H1 (cell line): Measurements from ENCODE around the gene MAP2K7. TPM values are rescaled to one million over a fixed set of nuclear protein-coding genes. Genes with fewer than 3 reads are reported as not detected.

Experiments used
- CTCF ChIA-PET: fragments of 300-600 bp; sonication (Branson Sonifier 250); formaldehyde crosslinking; loops from one replicate; lab custom pipeline; 2021; ENCODE audit not compliant: partially characterized antibody; lab: Charles Lee
- POLR2A ChIA-PET: fragments of 300-600 bp; sonication (Branson Sonifier 250); formaldehyde crosslinking; loops from one replicate; lab custom pipeline; 2021; ENCODE audit warnings: inconsistent platforms; ENCODE audit not compliant: partially characterized antibody; lab: Charles Lee
- DNase-seq, 2 experiments: peaks; one replicate each; pipeline versions ENCODE4 v3.0.0 to v3.0.0-alpha.2; 2010 to 2022; ENCODE audit warnings: low spot score in 2 of 2, low read depth in 1 of 2, mixed read lengths in 1 of 2
- FAIRE-seq: peaks from 2 replicates; lab custom pipeline; 2011; peaks lifted over from hg19 to GRCh38; lab: Jason Lieb, UNC
- H2AFZ ChIP-seq: 2 replicates; pipeline ENCODE4 v1.8.1; 2012; ENCODE audit warnings: low read length, inconsistent platforms
- H2AK5ac ChIP-seq: 2 replicates; pipeline ENCODE4 v1.6.1; 2013; ENCODE audit warnings: low read depth, low read length
- H2BK120ac ChIP-seq: replicated peaks from 2 replicates; pipeline ENCODE3; 2013; ENCODE audit warnings: low read depth, low read length, inconsistent platforms
- H2BK12ac ChIP-seq: 2 replicates; pipeline ENCODE4 v1.6.1; 2013; ENCODE audit warnings: low read depth, low read length
- H2BK15ac ChIP-seq: 2 replicates; pipeline ENCODE4 v1.6.1; 2013; ENCODE audit warnings: low read length
- H2BK20ac ChIP-seq: 2 replicates; pipeline ENCODE4 v1.6.1; 2013; ENCODE audit warnings: low read length
- H2BK5ac ChIP-seq: 2 replicates; pipeline ENCODE4 v1.6.1; 2013; ENCODE audit warnings: low read depth, low read length
- H3K14ac ChIP-seq: 2 replicates; pipeline ENCODE4 v1.6.1; 2013; ENCODE audit warnings: inconsistent platforms; ENCODE audit not compliant: insufficient read length
- H3K18ac ChIP-seq: 2 replicates; pipeline ENCODE4 v1.6.1; 2013; ENCODE audit warnings: low read length; ENCODE audit errors: extremely low read depth
- H3K23ac ChIP-seq: 2 replicates; pipeline ENCODE4 v1.6.1; 2013; ENCODE audit warnings: inconsistent platforms; ENCODE audit not compliant: insufficient read length
- H3K23me2 ChIP-seq: 2 replicates; pipeline ENCODE4 v1.6.1; 2013; ENCODE audit warnings: low read depth, low read length
- H3K27ac ChIP-seq: 2 replicates; pipeline ENCODE4 v1.6.1; 2011; ENCODE audit warnings: low read depth, low read length, inconsistent platforms
- H3K27me3 ChIP-seq, 4 experiments: replicated peaks in 1 of 4; 1 replicate in 1 of 4; 2 replicates in 3 of 4; pipeline versions ENCODE4 v1.6.1 to v1.8.1; 2011 to 2013; ENCODE audit warnings: low read length in 3 of 4, mild to moderate bottlenecking in 3 of 4, inconsistent platforms in 2 of 4, mixed read lengths in 2 of 4, moderate library complexity in 1 of 4; ENCODE audit not compliant: control insufficient read depth in 3 of 4, insufficient read depth in 3 of 4; ENCODE audit errors: extremely low read depth in 1 of 4
- H3K36me3 ChIP-seq, 4 experiments: 2 replicates each; pipeline versions ENCODE4 v1.6.1 to v1.8.1; 2011 to 2013; ENCODE audit warnings: mild to moderate bottlenecking in 4 of 4, low read length in 3 of 4, moderate library complexity in 2 of 4, control low read depth in 1 of 4, inconsistent platforms in 1 of 4; ENCODE audit not compliant: insufficient read depth in 4 of 4, control insufficient read depth in 2 of 4
- H3K4ac ChIP-seq: replicated peaks from 2 replicates; pipeline ENCODE3; 2013; ENCODE audit warnings: low read length, low read depth, mixed read lengths, inconsistent platforms; ENCODE audit not compliant: insufficient read length
- H3K4me1 ChIP-seq, 4 experiments: replicated peaks in 1 of 4; 1 replicate in 1 of 4; 2 replicates in 3 of 4; pipeline versions ENCODE4 v1.6.1 to v1.8.1; 2011 to 2013; ENCODE audit warnings: low read length in 3 of 4, inconsistent platforms in 2 of 4, mixed read lengths in 1 of 4; ENCODE audit not compliant: insufficient read depth in 4 of 4, control insufficient read depth in 3 of 4
- H3K4me2 ChIP-seq, 2 experiments: 2 replicates each; pipeline versions ENCODE4 v1.6.1 to v1.8.1; 2011 to 2013; ENCODE audit warnings: low read depth in 2 of 2, low read length in 2 of 2, control low read depth in 1 of 2, inconsistent platforms in 1 of 2, mild to moderate bottlenecking in 1 of 2; ENCODE audit not compliant: insufficient read depth in 1 of 2
- H3K4me3 ChIP-seq, 4 experiments: fragments of 200-600, 300-600 bp in 1 of 4; sonication (generic), shearing (Covaris generic), sonication (Bioruptor Twin) in 1 of 4; 2 replicates each; pipeline versions ENCODE4 v1.5.1 to v1.8.1; 2011 to 2016; ENCODE audit warnings: low read length in 4 of 4, low read depth in 3 of 4, control low read depth in 2 of 4, inconsistent platforms in 2 of 4, mild to moderate bottlenecking in 2 of 4, mixed read lengths in 1 of 4, moderate library complexity in 1 of 4; ENCODE audit not compliant: insufficient read depth in 2 of 4; ENCODE audit errors: extremely low read depth in 1 of 4
- H3K56ac ChIP-seq: replicated peaks from 2 replicates; pipeline ENCODE3; 2013; ENCODE audit warnings: low read depth, mild to moderate bottlenecking, mixed read lengths, low read length, inconsistent platforms; ENCODE audit not compliant: insufficient read length
- H3K79me1 ChIP-seq: 2 replicates; pipeline ENCODE4 v1.6.1; 2013; ENCODE audit warnings: low read depth, low read length, control low read depth
- H3K79me2 ChIP-seq, 2 experiments: 2 replicates each; pipeline versions ENCODE4 v1.6.1 to v1.8.1; 2012 to 2013; ENCODE audit warnings: low read length in 2 of 2, mild to moderate bottlenecking in 2 of 2, inconsistent platforms in 1 of 2; ENCODE audit not compliant: insufficient read depth in 2 of 2, control insufficient read depth in 1 of 2
- H3K9ac ChIP-seq, 4 experiments: replicated peaks in 1 of 4; 1 replicate in 1 of 4; 2 replicates in 3 of 4; pipeline versions ENCODE4 v1.6.1 to v1.8.1; 2011 to 2013; ENCODE audit warnings: low read depth in 3 of 4, low read length in 3 of 4, control low read depth in 2 of 4, mild to moderate bottlenecking in 2 of 4, moderate library complexity in 2 of 4, inconsistent platforms in 1 of 4; ENCODE audit errors: extremely low read depth in 1 of 4
- H3K9me3 ChIP-seq, 2 experiments: 2 replicates each; pipeline versions ENCODE4 v1.6.1 to v1.8.1; 2012 to 2013; ENCODE audit warnings: mild to moderate bottlenecking in 2 of 2, moderate library complexity in 2 of 2, control low read depth in 1 of 2, inconsistent platforms in 1 of 2, low read depth in 1 of 2, low read length in 1 of 2, mixed read lengths in 1 of 2; ENCODE audit not compliant: insufficient read depth in 2 of 2
- H4K20me1 ChIP-seq, 2 experiments: replicated peaks in 1 of 2; 2 replicates each; pipeline versions ENCODE3 to v1.8.1; 2011 to 2013; ENCODE audit warnings: inconsistent platforms in 2 of 2, low read length in 2 of 2, mild to moderate bottlenecking in 1 of 2; ENCODE audit not compliant: insufficient read depth in 2 of 2, control insufficient read depth in 1 of 2
- H4K5ac ChIP-seq: 2 replicates; pipeline ENCODE4 v1.6.1; 2013; ENCODE audit warnings: low read length, low read depth, mixed read lengths, inconsistent platforms; ENCODE audit not compliant: insufficient read length
- H4K8ac ChIP-seq: 2 replicates; pipeline ENCODE4 v1.8.0; 2013; ENCODE audit warnings: mild to moderate bottlenecking, moderate library complexity, low read length, inconsistent platforms; ENCODE audit not compliant: insufficient read depth; ENCODE audit errors: extremely low read depth
- H4K91ac ChIP-seq: replicated peaks from 2 replicates; pipeline ENCODE3; 2013; ENCODE audit warnings: low read length, mixed read lengths, inconsistent platforms; ENCODE audit not compliant: insufficient read length
- GABPA ChIP-seq: IDR thresholded peaks from 2 replicates; pipeline ENCODE4 v1.6.1; 2011; ENCODE audit warnings: mild to moderate bottlenecking, low read length, moderate library complexity, borderline replicate concordance; ENCODE audit not compliant: insufficient read depth
- HDAC6 ChIP-seq: IDR thresholded peaks from one replicate; pipeline ENCODE4 v1.7.1; 2012; ENCODE audit warnings: low read depth, mild to moderate bottlenecking, inconsistent platforms, low read length, moderate library complexity
- JUN ChIP-seq: IDR thresholded peaks from 2 replicates; pipeline ENCODE4 v1.6.1; 2011; ENCODE audit warnings: low read depth, mild to moderate bottlenecking, improper control_type of control experiment, low read length
- MAFK ChIP-seq: IDR thresholded peaks from 2 replicates; pipeline ENCODE4 v1.6.1; 2012; ENCODE audit warnings: low read depth, mild to moderate bottlenecking, improper control_type of control experiment, low read length
- NANOG ChIP-seq: IDR thresholded peaks from 2 replicates; pipeline ENCODE4 v1.6.1; 2011; ENCODE audit warnings: low read length, low read depth, mild to moderate bottlenecking, inconsistent platforms; ENCODE audit not compliant: insufficient read depth, poor library complexity, severe bottlenecking
- SIX5 ChIP-seq: IDR thresholded peaks from 2 replicates; pipeline ENCODE4 v1.6.1; 2011; ENCODE audit warnings: mild to moderate bottlenecking, low read depth, low read length
- SP2 ChIP-seq: IDR thresholded peaks from 2 replicates; pipeline ENCODE4 v1.6.1; 2012; ENCODE audit warnings: mild to moderate bottlenecking, low read length, inconsistent platforms
- SP4 ChIP-seq: IDR thresholded peaks from 2 replicates; pipeline ENCODE4 v1.6.1; 2012; ENCODE audit warnings: low read length, inconsistent platforms
- TAF1 ChIP-seq: IDR thresholded peaks from 2 replicates; pipeline ENCODE4 v1.6.1; 2011; ENCODE audit warnings: mild to moderate bottlenecking, low read depth, low read length
- TCF12 ChIP-seq: IDR thresholded peaks from 2 replicates; pipeline ENCODE4 v1.6.1; 2011; ENCODE audit warnings: low read depth, mild to moderate bottlenecking, low read length
- WGBS, 2 experiments: shearing (Covaris generic) in 1 of 2; methylation state at CpG; one replicate each; pipeline versions ENCODE4 v1.1.6 to v1.1.7; 2013 to 2015; ENCODE audit warnings: low lambda C conversion rate in 2 of 2, mixed read lengths in 2 of 2, inconsistent platforms in 1 of 2, low coverage in 1 of 2, missing lambda C conversion rate in 1 of 2; ENCODE audit not compliant: insufficient replicate concordance in 2 of 2, insufficient coverage in 1 of 2, insufficient read length in 1 of 2; ENCODE audit errors: extremely low coverage in 1 of 2, missing lambda C conversion rate in 1 of 2; 5-methylcytosine and 5-hydroxymethylcytosine counted together
- polyA plus RNA-seq, 7 experiments: library from polyadenylated mRNA; depleted of rRNA in 3 of 7; stranded (reverse) in 5 of 7; unstranded in 2 of 7; fragments of >200 nt in 5 of 7; fragments of 200-250 nt in 2 of 7; gene quantifications; 1 replicate in 5 of 7; 2 replicates in 1 of 7; 4 replicates in 1 of 7; pipeline versions ENCODE4 v1.2.1 to v1.2.3, GENCODE V29; 2011 to 2013; ENCODE audit warnings: missing spikeins in 2 of 7, mixed read lengths in 2 of 7
- total RNA-seq: library from RNA; stranded (reverse); fragmentation: NEBNext Ultra II Directional; extraction: Animal tissue kit (Norgen Biotek cat#: 25700); gene quantifications from 2 replicates; pipeline ENCODE4 v1.2.1, GENCODE V29; 2021
- TF ChIP-seq, protein P1 (sequence below): IDR thresholded peaks from 2 replicates; pipeline ENCODE4 v1.6.1; 2011; ENCODE audit warnings: low read depth, mild to moderate bottlenecking, low read length; ENCODE audit not compliant: insufficient read depth
- TF ChIP-seq, protein P2 (sequence below): IDR thresholded peaks from 2 replicates; pipeline ENCODE4 v1.6.1; 2011; ENCODE audit warnings: low read length, improper control_type of control experiment

Gene MAP2K7
- total and polyA plus RNA-seq, 2 of the 8 experiments (the other 6 are each of a cell fraction or from before 2014, with no cell fraction given), result 8.9 to 38.3 TPM

DNA sequence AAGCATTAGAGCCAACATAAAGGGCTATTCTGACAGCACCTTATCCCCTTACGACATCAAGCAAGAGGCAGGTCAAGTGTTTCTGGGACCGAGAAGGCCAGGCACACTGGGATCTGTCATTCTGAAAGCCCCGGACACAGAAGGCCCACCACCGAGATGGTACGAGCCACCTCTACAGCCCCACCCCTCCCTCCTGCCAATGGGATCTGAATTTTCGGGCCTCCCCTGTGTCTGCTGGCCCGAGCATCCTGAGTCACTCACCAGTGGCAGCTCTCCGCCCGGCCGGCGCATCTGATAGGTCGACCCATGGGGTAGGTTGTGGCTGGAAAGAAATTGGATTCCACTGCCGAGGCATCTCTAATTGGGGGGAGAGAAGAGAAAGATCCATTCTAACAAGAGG, 37.2 kb downstream of the MAP2K7 start:
- no peak overlapping the region for H3K18ac ChIP-seq
- no peak for DNase-seq
- no peak overlapping the region for H4K8ac ChIP-seq
- H4K91ac ChIP-seq, result no peak overlapping the region
- peaks cover 0 to 5% of the 10 kb centered on the region in 2 experiments for H4K20me1 ChIP-seq
- no peak overlapping the region for H2BK120ac ChIP-seq
- no peak overlapping the region for H3K4ac ChIP-seq
- no peak overlapping the region for H4K5ac ChIP-seq
- H2BK15ac ChIP-seq, result no peak overlapping the region
- H3K27ac ChIP-seq, result no peak overlapping the region
- no peak overlapping the region for H3K23ac ChIP-seq
- no peak overlapping the region for H3K4me3 ChIP-seq
- H3K56ac ChIP-seq, result no peak overlapping the region
- no peaks in the 10 kb centered on the region for H3K9me3 ChIP-seq
- POLR2A ChIA-PET, result interaction anchor here (6.4 to 13.5 kb wide), 3 partner anchors 10 to 19 kb away, joined by 52 to 205 read pairs (median 98); partner anchors contain the start of genes CTXN1 and SNAPC2
- 96% methylated on average over 11 of the region's 13 CpGs; no CpG with 5 or more reads in 1 of the 2 experiments for WGBS, 2 experiments
- no peak for FAIRE-seq
- no peak overlapping the region for H3K14ac ChIP-seq
- CTCF ChIA-PET, result interaction anchor here (0.6 to 2.2 kb wide), 4 partner anchors 12 to 651 kb away, joined by 3 to 6 read pairs (median 4); partner anchors contain the start of gene MAP2K7
- H3K36me3 ChIP-seq, result peaks cover 4 to 51% (median 21%) of the 10 kb centered on the region in 4 experiments
- no peak overlapping the region for H3K9ac ChIP-seq
- H3K4me2 ChIP-seq, result no peak overlapping the region
- peaks cover 8% of the 10 kb centered on the region for H3K79me1 ChIP-seq
- peaks cover 0 to 3% (median 0%) of the 10 kb centered on the region in 4 experiments; a peak in 1 of 7 replicates for H3K4me1 ChIP-seq
- no peak overlapping the region for H2AFZ ChIP-seq
- no peaks in the 10 kb centered on the region for H3K27me3 ChIP-seq
- H2AK5ac ChIP-seq, result no peak overlapping the region
- no peak overlapping the region for H2BK20ac ChIP-seq
- H2BK5ac ChIP-seq, result no peak overlapping the region
- peaks cover 3% of the 10 kb centered on the region; the same call in 1 of the 2 replicates for H3K23me2 ChIP-seq
- peaks cover 5 to 28% of the 10 kb centered on the region in 2 experiments; a peak in 3 of 4 replicates for H3K79me2 ChIP-seq
- H2BK12ac ChIP-seq, result no peak overlapping the region
- TF ChIP-seq NANOG (no peak), HDAC6 (no peak), TAF1 (no peak), MAFK (no peak), JUN (no peak), SP4 (no peak), TCF12 (no peak), GABPA (no peak), SP2 (no peak), SIX5 (no peak)
- TF ChIP-seq, protein P1, sequence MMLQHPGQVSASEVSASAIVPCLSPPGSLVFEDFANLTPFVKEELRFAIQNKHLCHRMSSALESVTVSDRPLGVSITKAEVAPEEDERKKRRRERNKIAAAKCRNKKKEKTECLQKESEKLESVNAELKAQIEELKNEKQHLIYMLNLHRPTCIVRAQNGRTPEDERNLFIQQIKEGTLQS, result no peak
- TF ChIP-seq, protein P2, sequence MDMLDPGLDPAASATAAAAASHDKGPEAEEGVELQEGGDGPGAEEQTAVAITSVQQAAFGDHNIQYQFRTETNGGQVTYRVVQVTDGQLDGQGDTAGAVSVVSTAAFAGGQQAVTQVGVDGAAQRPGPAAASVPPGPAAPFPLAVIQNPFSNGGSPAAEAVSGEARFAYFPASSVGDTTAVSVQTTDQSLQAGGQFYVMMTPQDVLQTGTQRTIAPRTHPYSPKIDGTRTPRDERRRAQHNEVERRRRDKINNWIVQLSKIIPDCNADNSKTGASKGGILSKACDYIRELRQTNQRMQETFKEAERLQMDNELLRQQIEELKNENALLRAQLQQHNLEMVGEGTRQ, result no peak
